ENCODE results near the gene ACTR3C. TPM values are rescaled to one million over a fixed set of nuclear protein-coding genes. Genes with fewer than 3 reads are reported as not detected.

The ACTR3C gene
- total RNA-seq, 1 donor from 2014 or later: not detected

DNA sequence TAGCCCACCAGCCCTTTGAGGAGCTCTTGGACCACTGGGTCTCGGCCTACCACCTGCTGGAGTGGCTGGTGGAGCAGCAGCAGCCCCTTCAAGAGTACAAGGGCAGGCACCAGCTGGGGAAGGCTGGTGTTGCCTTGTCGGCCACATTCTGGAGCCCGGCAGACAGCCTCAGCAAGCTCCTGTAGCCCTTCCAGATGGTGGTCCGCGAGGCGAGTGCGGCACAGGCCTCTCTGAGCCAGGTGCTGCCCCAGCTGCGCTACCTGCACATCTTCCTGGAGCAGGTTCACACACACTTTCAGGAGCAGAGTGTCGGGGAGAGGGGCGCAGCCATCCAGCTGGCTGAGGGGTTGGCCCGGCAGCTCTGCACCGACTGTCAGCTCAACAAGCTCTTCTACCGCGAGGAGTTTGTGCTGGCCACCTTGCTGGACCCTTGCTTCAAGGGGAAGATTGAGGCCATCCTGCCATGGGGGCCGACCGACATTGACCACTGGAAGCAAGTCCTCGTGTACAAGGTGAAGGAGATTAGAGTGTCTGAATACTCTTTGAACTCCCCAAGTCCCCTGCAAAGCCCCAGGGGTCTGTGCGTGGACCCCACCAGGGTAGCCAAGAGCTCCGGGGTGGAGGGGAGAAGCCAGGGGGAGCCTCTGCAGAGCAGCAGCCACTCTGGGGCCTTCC, 7.0 kb upstream of the ACTR3C start:
- H3K36me3 Mint-ChIP-seq: no peaks in the 10 kb centered on the region
- Histone ChIP-seq H3K9me3 (ENCODE audit: low read depth) (no peaks in the 10 kb centered on the region), H3K4me3 (no peak overlapping the region), H2AFZ (replicated peaks) (no peak overlapping the region), H4K20me1 (ENCODE audit: low read depth) (no peaks in the 10 kb centered on the region), H3K4me1 (peaks cover 5% of the 10 kb centered on the region), H3F3A (ENCODE audit: low read depth) (peaks cover 5% of the 10 kb centered on the region), H3K4me2 (no peak overlapping the region), H3K27me3 (no peaks in the 10 kb centered on the region), H3K9ac (no peak overlapping the region), H3K79me2 (ENCODE audit: low read depth) (no peaks in the 10 kb centered on the region), H3K27ac (no peak overlapping the region), H3K36me3 (no peaks in the 10 kb centered on the region)
- peaks cover 3% of the 10 kb centered on the region for H3K4me1 Mint-ChIP-seq
- DNase-seq (ENCODE audit: low spot score): no peak
- no peak overlapping the region for H3K27ac Mint-ChIP-seq
- TF ChIP-seq EZH2phosphoT487 (IDR thresholded peaks at IDR 0.05) (no peak), EZH2 (IDR thresholded peaks at IDR 0.05) (no peak)
- TF ChIP-seq, protein P1, sequence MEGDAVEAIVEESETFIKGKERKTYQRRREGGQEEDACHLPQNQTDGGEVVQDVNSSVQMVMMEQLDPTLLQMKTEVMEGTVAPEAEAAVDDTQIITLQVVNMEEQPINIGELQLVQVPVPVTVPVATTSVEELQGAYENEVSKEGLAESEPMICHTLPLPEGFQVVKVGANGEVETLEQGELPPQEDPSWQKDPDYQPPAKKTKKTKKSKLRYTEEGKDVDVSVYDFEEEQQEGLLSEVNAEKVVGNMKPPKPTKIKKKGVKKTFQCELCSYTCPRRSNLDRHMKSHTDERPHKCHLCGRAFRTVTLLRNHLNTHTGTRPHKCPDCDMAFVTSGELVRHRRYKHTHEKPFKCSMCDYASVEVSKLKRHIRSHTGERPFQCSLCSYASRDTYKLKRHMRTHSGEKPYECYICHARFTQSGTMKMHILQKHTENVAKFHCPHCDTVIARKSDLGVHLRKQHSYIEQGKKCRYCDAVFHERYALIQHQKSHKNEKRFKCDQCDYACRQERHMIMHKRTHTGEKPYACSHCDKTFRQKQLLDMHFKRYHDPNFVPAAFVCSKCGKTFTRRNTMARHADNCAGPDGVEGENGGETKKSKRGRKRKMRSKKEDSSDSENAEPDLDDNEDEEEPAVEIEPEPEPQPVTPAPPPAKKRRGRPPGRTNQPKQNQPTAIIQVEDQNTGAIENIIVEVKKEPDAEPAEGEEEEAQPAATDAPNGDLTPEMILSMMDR (IDR thresholded peaks at IDR 0.05): no peak
- no peak overlapping the region for H3K4me3 Mint-ChIP-seq
- H3K9me3 Mint-ChIP-seq: no peaks in the 10 kb centered on the region
- peaks cover 8% of the 10 kb centered on the region for H3K27me3 Mint-ChIP-seq (ENCODE audit: insufficient read depth, low read depth)

DNA sequence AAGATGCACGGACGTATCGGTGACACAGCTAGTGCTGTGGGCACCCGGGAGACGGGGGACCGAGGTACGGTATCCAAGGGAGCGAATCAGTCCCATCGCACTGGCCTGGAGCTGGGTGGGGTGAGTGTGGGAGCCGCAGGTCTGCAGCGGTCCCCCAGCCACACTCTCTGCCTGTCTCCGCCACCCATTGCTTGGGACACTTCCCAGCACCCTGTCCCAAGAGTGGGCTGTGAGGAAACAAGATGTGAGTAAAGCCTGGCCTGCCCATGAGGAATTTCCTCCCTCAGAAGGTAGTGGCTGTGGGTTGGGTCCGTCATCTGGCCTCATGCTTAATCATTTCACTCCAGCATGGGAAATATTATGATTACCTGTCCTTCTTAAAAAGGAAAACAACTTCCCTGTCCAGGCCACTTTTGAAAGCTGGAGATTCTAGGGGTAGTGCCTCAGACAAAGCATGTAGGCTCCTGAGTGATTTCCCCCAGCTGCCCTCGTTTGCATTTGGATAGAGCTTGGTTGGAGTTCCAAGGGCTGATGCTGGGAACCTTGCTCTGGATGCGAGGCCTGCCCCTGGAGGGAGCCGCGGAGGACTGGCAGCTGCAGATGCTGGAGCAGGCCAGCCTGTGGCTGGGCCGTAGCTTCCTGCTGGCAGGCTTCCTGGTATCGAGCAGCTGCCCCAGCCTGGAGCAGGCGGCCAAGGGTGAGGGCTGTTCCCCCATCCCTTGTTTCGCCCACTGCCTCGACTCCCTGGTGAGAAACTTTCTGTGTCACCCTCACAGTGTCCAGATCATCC, 6.2 kb upstream of the ACTR3C start:
- peaks cover 7% of the 10 kb centered on the region for H3K4me1 ChIP-seq
- H3K36me3 ChIP-seq: no peaks in the 10 kb centered on the region
- no peak overlapping the region for H3K27ac ChIP-seq
- H3K9me3 Mint-ChIP-seq: no peaks in the 10 kb centered on the region
- no peaks in the 10 kb centered on the region for H4K20me1 ChIP-seq (ENCODE audit: low read depth)
- peaks cover 10% of the 10 kb centered on the region for H3K4me1 Mint-ChIP-seq
- TF ChIP-seq, protein P1 (IDR thresholded peaks at IDR 0.05): no peak
- TF ChIP-seq EZH2 (IDR thresholded peaks at IDR 0.05) (no peak), EZH2phosphoT487 (IDR thresholded peaks at IDR 0.05) (no peak)
- no peaks in the 10 kb centered on the region for H3K9me3 ChIP-seq (ENCODE audit: low read depth)
- peak overlapping the region; percentile 77 for H2AFZ ChIP-seq (replicated peaks)
- H3K36me3 Mint-ChIP-seq: no peaks in the 10 kb centered on the region
- H3F3A ChIP-seq (ENCODE audit: low read depth): peaks cover 5% of the 10 kb centered on the region
- H3K4me3 Mint-ChIP-seq: no peak overlapping the region
- H3K4me2 ChIP-seq: no peak overlapping the region
- no peaks in the 10 kb centered on the region for H3K27me3 ChIP-seq
- H3K27me3 Mint-ChIP-seq (ENCODE audit: insufficient read depth, low read depth): peaks cover 8% of the 10 kb centered on the region
- no peak overlapping the region for H3K9ac ChIP-seq
- no peaks in the 10 kb centered on the region for H3K79me2 ChIP-seq (ENCODE audit: low read depth)
- no peak overlapping the region for H3K27ac Mint-ChIP-seq
- no peak overlapping the region for H3K4me3 ChIP-seq
- DNase-seq (ENCODE audit: low spot score): no peak

DNA sequence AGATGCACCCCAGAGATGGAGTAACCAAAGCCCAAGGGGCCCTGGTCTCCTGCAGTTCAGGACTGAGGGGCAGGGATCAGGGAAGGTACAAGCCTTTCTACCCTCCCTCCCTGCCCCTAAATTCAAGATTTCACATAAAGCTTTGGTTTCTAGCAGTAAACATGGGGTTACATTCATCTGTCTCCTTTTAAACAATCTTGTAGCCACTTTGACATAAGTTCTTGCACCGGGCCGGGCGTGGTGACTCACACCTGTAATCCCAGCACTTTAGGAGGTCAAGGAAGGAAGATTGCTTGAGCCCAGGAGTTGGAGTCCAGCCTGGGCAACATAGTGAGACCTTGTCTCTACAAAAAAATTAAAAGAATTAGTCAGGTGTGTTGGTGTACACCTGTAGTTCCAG, 4.0 kb upstream of the ACTR3C start:
- no peak for DNase-seq (ENCODE audit: low spot score)
- no peaks in the 10 kb centered on the region for H4K20me1 ChIP-seq (ENCODE audit: low read depth)
- peaks cover 5% of the 10 kb centered on the region for H3F3A ChIP-seq (ENCODE audit: low read depth)
- peaks cover 7% of the 10 kb centered on the region for H3K79me2 ChIP-seq (ENCODE audit: low read depth)
- no peak overlapping the region for H3K4me2 ChIP-seq
- Mint-ChIP-seq H3K4me3 (no peak overlapping the region), H3K9me3 (peaks cover 2% of the 10 kb centered on the region), H3K36me3 (no peaks in the 10 kb centered on the region), H3K4me1 (peaks cover 20% of the 10 kb centered on the region), H3K27ac (no peak overlapping the region), H3K27me3 (ENCODE audit: insufficient read depth, low read depth) (peaks cover 4% of the 10 kb centered on the region)
- no peak overlapping the region for H3K9ac ChIP-seq
- H3K27me3 ChIP-seq: no peaks in the 10 kb centered on the region
- peaks cover 14% of the 10 kb centered on the region for H3K4me1 ChIP-seq
- H3K9me3 ChIP-seq (ENCODE audit: low read depth): no peaks in the 10 kb centered on the region
- H2AFZ ChIP-seq (replicated peaks): no peak overlapping the region
- TF ChIP-seq, protein P1 (IDR thresholded peaks at IDR 0.05): no peak
- TF ChIP-seq EZH2 (IDR thresholded peaks at IDR 0.05) (no peak), EZH2phosphoT487 (IDR thresholded peaks at IDR 0.05) (no peak)
- no peak overlapping the region for H3K27ac ChIP-seq
- no peak overlapping the region for H3K4me3 ChIP-seq
- H3K36me3 ChIP-seq: no peaks in the 10 kb centered on the region
